K562 (cell line): Measurements from ENCODE around the gene OR51V1.

Experiments
- BRF2 ChIP-seq: IDR thresholded peaks from 3 replicates; pipeline ENCODE4 v1.6.1; 2011; ENCODE audit warnings: borderline replicate concordance, mild to moderate bottlenecking; ENCODE audit not compliant: insufficient read length, insufficient read depth
- CTCF ChIP-seq, 3 experiments: IDR thresholded peaks in 2 of 3; conservative IDR thresholded peaks in 1 of 3; 2 replicates each; pipeline ENCODE4 v1.5.1; 2011 to 2012; ENCODE audit warnings: low read length in 3 of 3, mild to moderate bottlenecking in 3 of 3, control low read depth in 2 of 3, improper control_type of control experiment in 1 of 3, inconsistent platforms in 1 of 3, low read depth in 1 of 3, mixed read lengths in 1 of 3, moderate library complexity in 1 of 3; ENCODE audit not compliant: insufficient read depth in 2 of 3
- ETV1 ChIP-seq: fragments of 450-650 bp; conservative IDR thresholded peaks from 2 replicates; pipeline ENCODE4 v1.6.1; 2016; ENCODE audit warnings: missing genetic modification characterization, control low read depth, low read depth, missing compliant biosample characterization
- HDAC6 ChIP-seq: IDR thresholded peaks from 2 replicates; pipeline ENCODE4 v1.6.1; 2012; ENCODE audit warnings: low read depth, mild to moderate bottlenecking, control low read depth, inconsistent platforms, low read length, moderate library complexity
- MYC ChIP-seq, 2 experiments: fragments of 250-450 bp in 1 of 2; sonication (Bioruptor Pico) in 1 of 2; IDR thresholded peaks; 2 replicates each; pipeline versions ENCODE4 v1.5.1 to v1.6.1; 2012 to 2021; ENCODE audit warnings: low read depth in 2 of 2, borderline replicate concordance in 1 of 2, improper control_type of control experiment in 1 of 2, low read length in 1 of 2, mild to moderate bottlenecking in 1 of 2, moderate library complexity in 1 of 2
- POLR2A ChIP-seq: fragments of 450-650 bp; conservative IDR thresholded peaks from 2 replicates; pipeline ENCODE4 v1.6.1; 2016
- POLR2AphosphoS5 ChIP-seq: IDR thresholded peaks from 2 replicates; pipeline ENCODE4 v1.6.1; 2011; ENCODE audit warnings: mild to moderate bottlenecking, low read depth, low read length, moderate library complexity; ENCODE audit not compliant: control insufficient read depth, insufficient read depth
- PRDM10 ChIP-seq: fragments of 450-650 bp; IDR thresholded peaks from 2 replicates; pipeline ENCODE4 v1.6.1; 2018; ENCODE audit not compliant: partially characterized antibody
- PRPF4 ChIP-seq: fragments of 200-400 bp; formaldehyde crosslinking; IDR thresholded peaks from one replicate; pipeline ENCODE4 v1.6.1; 2017; ENCODE audit warnings: low read length, low read depth, mild to moderate bottlenecking; ENCODE audit not compliant: insufficient read depth, poor library complexity, severe bottlenecking
- PTRF ChIP-seq: fragments of 450-650 bp; IDR thresholded peaks from 2 replicates; pipeline ENCODE4 v1.6.1; 2016; ENCODE audit warnings: mild to moderate bottlenecking, missing genetic modification characterization, missing compliant biosample characterization
- ZNF398 ChIP-seq: fragments of 250-450 bp; sonication (Bioruptor Pico); IDR thresholded peaks from 2 replicates; pipeline ENCODE4 v1.8.0; 2021; ENCODE audit warnings: moderate library complexity, mild to moderate bottlenecking, inconsistent platforms
- ZNF445 ChIP-seq: fragments of 250-450 bp; sonication (Bioruptor Pico); IDR thresholded peaks from 2 replicates; pipeline ENCODE4 v1.4.0; 2020; ENCODE audit warnings: low read depth, mild to moderate bottlenecking, moderate library complexity

GRCh38 chr11:5227681-5228080, 27.2 kb upstream of the OR51V1 start:
- TF ChIP-seq POLR2AphosphoS5 (no peak), BRF2 (no peak), CTCF (IDR thresholded peaks at IDR 0.05 in 2 of 3, conservative IDR thresholded peaks at IDR 0.05 in 1 of 3; ENCODE audit: insufficient read depth in 2 of 3, low read depth in 1 of 3, low read length in 3 of 3) (no peak), PRDM10 (peak; percentile 46), HDAC6 (no peak), ZNF398 (CRISPR knock-in tag) (no peak), MYC (IDR thresholded peaks at IDR 0.05; ENCODE audit: low read depth, low read length) (no peak), MYC (CRISPR knock-in tag; IDR thresholded peaks at IDR 0.05; ENCODE audit: borderline replicate concordance, low read depth) (no peak), POLR2A (no peak), PTRF (tag) (no peak), ZNF445 (CRISPR knock-in tag) (no peak), PRPF4 (no peak), ETV1 (no peak)
